Measurements from ENCODE around the gene KCP. TPM values are rescaled to one million over a fixed set of nuclear protein-coding genes. Genes with fewer than 3 reads are reported as not detected.
A peak's percentile ranks its signal among the peaks of the same experiment; 100 is the strongest.

KCP gene
- total and polyA plus RNA-seq, 9 donors: 0.05 to 1.8 (median 0.20) TPM; not detected in 4

GRCh38 chr7:128868624-128869137 lies 41.8 kb downstream of the KCP start:
- TF ChIP-seq POLR2A (IDR thresholded peaks at IDR 0.05): no peak
- no peak for TF ChIP-seq EP300 (IDR thresholded peaks at IDR 0.05)
- no peak for TF ChIP-seq CTCF (IDR thresholded peaks at IDR 0.05)
- no peak overlapping the region for H3K27ac ChIP-seq
- intact Hi-C loops (cut with DNase I): no loop called here

GRCh38 chr7:128867842-128868623 lies 42.5 kb downstream of the KCP start:
- Histone ChIP-seq H3K9me3 (no peaks in the 10 kb centered on the region), H3K27me3 (no peaks in the 10 kb centered on the region), H3K4me3 (no peak overlapping the region), H3K36me3 (no peaks in the 10 kb centered on the region), H3K4me1 (ENCODE audit: insufficient read depth) (peaks cover 9% of the 10 kb centered on the region), H3K27ac (no peak overlapping the region)
- WGBS, 3 donors: 73 to 80% (median 76%) methylated on average over 11 of the region's 11 CpGs
- TF ChIP-seq CTCF (IDR thresholded peaks at IDR 0.05): no peak
- no peak for TF ChIP-seq EP300 (IDR thresholded peaks at IDR 0.05)
- no peak for TF ChIP-seq POLR2A (IDR thresholded peaks at IDR 0.05)
- intact Hi-C loops (cut with DNase I): no loop called here
- no peak for DNase-seq

More at GRCh38 chr7:128868624-128869137, 41.8 kb downstream of the KCP start:
- no peak for DNase-seq
- Histone ChIP-seq H3K36me3 (no peaks in the 10 kb centered on the region), H3K9me3 (no peaks in the 10 kb centered on the region), H3K27me3 (no peaks in the 10 kb centered on the region), H3K4me1 (ENCODE audit: insufficient read depth) (peaks cover 5% of the 10 kb centered on the region), H3K4me3 (peak overlapping the region; percentile 33)
- 52 to 62% (median 56%) methylated on average over 13 of the region's 13 CpGs for WGBS, 3 donors

- Histone ChIP-seq H3K9me3 (no peaks in the 10 kb centered on the region), H3K4me3 (no peak overlapping the region), H3K27ac (no peak overlapping the region), H3K4me1 (ENCODE audit: insufficient read depth) (peaks cover 10% of the 10 kb centered on the region), H3K27me3 (no peaks in the 10 kb centered on the region), H3K36me3 (no peaks in the 10 kb centered on the region)
- intact Hi-C loops (cut with DNase I): no loop called here
- DNase-seq: no peak
- 85 to 91% (median 86%) methylated on average over 4 of the region's 4 CpGs for WGBS, 3 donors
- TF ChIP-seq POLR2A (IDR thresholded peaks at IDR 0.05): no peak
Observed at GRCh38 chr7:128867241-128867640, 43.3 kb downstream of the KCP start.

- intact Hi-C loops (cut with DNase I): no loop called here
- TF ChIP-seq POLR2A (IDR thresholded peaks at IDR 0.05): no peak
- no peak for TF ChIP-seq CTCF (IDR thresholded peaks at IDR 0.05)
- TF ChIP-seq EP300 (IDR thresholded peaks at IDR 0.05): no peak
Observed at GRCh38 chr7:128865996-128866877, 44.3 kb downstream of the KCP start.

More at GRCh38 chr7:128865996-128866877, 44.3 kb downstream of the KCP start:
- 92 to 93% (median 92%) methylated on average over 27 of the region's 27 CpGs for WGBS, 3 donors
- Histone ChIP-seq H3K27me3 (no peaks in the 10 kb centered on the region), H3K9me3 (no peaks in the 10 kb centered on the region), H3K27ac (no peak overlapping the region), H3K4me3 (no peak overlapping the region), H3K4me1 (ENCODE audit: insufficient read depth) (peaks cover 10% of the 10 kb centered on the region), H3K36me3 (no peaks in the 10 kb centered on the region)
- no peak for DNase-seq

Measured in ovary (tissue), 9 donors.